GM21515 (cell line): ENCODE results near the gene UBASH3A.
A peak's percentile ranks its signal among the peaks of the same experiment; 100 is the strongest.
"Not testable (repeated sequence)": the region's sequence is repeated elsewhere in the genome, so short reads cannot be mapped to it uniquely, and the experiment has no call there.

Source experiments
- ATAC-seq: cut with Tn5 transposase; IDR thresholded peaks from one replicate; pipeline ENCODE4 v1.9.1; 2021; ENCODE audit not compliant: unreplicated experiment

UBASH3A gene

GRCh38 chr21:42463861-42464515 is 60.3 kb downstream of the UBASH3A start:
- no peak for ATAC-seq

GRCh38 chr21:42465008-42465802 is 61.5 kb downstream of the UBASH3A start:
- no peak for ATAC-seq

DNA sequence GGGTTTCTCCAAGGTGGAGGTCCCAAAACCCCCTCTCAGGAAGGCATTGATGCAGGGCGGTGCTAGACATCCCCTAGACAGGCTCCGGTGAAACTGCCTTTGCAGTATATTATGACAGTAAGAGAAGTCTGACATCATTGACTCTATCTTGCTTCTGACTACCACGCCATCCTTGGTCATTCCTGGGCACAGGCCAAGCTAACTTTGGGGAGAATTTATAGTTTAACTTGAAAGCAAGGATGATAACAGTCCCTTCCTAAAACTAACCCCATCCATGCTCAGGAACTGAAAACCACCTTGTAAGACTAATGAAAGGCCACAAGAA is 62.1 kb downstream of the UBASH3A start:
- ATAC-seq: no peak

DNA sequence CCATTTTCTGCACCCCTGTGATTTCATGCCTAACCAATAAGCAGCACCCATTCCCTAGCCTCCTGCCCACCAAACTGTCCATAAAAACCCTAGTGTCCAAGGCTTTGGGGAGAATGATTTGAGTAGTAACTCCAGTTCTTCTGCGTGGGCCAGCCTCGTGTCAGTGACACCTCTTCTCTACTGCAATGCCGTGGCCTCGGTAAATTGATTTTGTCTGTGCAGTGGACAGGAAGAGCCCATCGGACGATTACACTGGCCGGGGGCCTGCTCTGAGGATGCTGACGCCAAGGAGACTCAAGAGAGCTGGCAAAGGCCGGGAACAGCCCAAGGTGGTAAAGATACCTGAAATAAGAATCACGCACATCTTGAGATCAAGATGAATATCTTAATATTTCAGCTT is 63.0 kb downstream of the UBASH3A start:
- no peak for ATAC-seq

DNA sequence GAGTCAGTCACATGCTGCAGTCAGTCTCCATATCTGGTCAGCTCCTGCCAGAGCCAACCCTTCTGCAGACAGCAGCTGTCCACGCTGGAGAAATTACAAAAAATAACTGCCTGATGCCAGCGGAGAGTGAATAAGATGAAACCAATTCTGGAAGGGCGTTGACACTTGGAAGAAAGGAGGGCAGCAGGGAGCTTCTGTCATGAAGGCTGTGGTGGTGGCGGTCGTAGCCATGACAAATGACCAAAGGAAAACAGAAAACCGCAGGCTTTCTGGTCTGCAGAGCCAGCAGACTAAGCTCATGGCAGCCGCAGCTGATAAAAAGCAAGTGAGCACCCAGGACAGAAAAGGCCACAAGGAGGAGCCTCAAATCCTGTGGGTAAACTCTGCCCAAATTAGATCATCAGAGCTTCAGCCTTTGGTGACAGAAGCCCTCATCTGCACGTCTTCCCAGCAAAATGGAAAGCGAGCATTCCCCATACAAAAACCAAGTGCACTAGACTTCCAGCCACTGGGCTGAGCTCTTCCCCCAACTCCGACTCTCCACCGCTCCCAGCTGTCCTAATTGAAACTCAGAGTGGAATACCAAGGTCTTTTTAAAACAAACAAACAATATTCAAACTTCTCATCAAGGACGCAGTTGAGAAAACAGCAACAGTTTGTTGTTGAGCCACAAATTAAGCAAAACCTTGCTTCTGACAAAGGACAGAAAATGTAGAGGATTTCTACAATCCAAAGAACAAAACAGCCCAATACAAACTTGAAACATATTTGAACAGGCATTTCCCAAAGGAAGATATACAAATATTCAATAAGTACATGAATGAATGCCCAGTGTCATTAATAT is 63.7 kb downstream of the UBASH3A start:
- ATAC-seq: no peak

GRCh38 chr21:42468491-42469131 is 64.9 kb downstream of the UBASH3A start:
- ATAC-seq: no peak

DNA sequence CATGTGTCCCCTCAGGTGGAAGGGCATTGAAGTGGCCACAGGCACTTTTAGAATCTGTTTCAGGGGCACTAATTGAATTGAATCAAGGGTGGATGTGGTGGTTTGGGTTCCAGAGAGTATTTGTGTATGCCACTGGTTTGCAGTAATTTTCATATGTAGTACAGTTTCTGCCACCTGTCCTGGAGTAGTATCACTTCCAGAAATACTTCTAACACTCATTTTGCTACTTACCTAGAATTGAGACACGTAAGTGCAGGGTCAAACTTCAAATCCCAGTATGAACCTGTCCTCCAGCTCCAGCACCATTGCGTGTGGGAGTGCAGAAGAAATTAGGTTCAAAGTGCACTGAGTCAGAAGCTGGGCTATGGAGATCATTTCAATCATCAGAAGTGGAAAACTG is 65.6 kb downstream of the UBASH3A start:
- no peak for ATAC-seq

GRCh38 chr21:42469726-42470125 is 66.0 kb downstream of the UBASH3A start:
- ATAC-seq: not testable (repeated sequence)

- no peak for ATAC-seq
Measured at GRCh38 chr21:42471206-42471605, 67.5 kb downstream of the UBASH3A start.

DNA sequence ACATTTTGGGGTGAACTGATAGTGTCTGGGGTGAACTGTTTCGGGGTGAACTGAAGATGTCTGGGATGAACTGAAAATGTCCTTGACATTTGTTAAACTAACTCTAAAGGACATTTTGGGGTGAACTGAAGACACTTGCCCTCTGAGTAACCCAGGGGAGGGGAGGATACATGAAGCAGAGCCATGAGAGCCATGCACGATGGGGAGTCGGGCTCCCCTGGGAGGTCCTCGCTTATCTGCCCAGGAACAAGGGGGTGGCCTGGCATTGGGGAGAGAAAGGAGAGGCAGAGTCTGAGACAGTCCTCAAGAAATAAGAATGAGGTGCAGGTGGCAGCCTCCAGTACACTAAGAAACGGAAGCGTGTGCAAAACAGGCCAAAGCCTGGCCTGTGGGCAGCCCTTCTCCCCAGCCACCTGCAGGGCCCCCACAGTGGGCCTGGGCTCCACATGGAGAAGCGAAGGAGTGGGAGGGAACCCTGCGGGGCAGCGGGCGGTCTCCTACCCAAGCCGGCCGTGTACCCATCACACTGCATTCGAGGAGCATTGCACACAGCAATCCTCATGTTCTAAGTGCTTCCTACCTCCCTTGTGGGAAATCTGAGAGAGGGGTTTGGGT is 68.1 kb downstream of the UBASH3A start:
- ATAC-seq: no peak

DNA sequence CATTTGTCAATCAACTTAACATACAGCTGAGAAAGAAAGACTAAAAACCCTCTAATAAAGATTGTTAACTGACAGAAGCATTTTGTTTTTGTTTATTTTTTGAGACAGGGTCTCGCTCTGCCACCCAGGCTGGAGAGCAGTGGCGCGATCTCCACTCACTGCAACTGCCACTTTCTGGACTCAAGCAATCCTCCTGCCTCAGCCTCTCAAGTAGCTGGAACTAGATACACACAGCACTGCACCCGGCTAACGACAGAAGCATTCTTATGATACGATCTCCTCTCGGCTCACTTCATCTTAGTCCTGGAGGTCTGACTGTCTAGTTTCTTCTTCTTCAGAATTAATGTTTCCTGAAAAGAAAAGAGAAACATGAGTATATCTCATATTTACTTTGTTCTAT is 68.8 kb downstream of the UBASH3A start:
- no peak for ATAC-seq

- ATAC-seq: no peak
Measured at GRCh38 chr21:42473498-42474042, 69.9 kb downstream of the UBASH3A start.

DNA sequence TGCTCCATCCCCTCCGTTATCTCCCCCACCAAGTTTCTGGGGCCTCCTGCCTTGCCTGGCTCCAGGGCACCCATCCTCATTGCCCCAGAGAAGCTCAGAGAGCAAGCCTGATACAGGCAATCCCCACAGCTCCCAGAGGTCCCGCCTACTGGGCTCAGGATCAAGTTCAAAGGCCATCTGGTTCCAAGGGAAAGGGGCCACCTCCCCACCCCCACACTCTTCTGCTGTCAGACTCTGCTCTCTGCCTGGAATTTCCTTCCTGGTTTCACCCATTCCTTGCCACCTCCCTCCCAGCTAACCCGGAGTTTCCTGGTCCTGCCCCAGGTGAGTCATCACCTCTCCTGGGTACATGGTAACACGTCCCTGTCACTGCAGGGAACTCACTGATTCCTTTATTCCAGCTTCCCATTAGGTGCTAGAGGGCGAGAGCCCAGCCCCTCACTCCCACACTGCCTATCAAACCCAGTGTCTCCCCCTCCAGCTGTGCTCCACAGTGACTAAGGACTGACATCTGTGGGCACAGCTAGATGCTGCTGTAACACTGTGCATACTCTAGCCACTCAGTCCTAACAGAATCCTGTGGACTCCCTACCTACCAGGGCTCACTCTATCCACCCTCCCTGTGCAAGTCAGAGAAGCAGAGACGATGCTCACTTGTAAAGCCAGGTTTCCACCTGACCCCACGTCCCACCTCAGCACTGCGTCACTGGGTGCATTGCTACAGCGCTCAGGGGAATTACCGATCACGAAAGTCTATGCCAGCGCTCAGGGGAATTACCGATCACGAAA is 70.5 kb downstream of the UBASH3A start:
- ATAC-seq: peak; percentile 53

DNA sequence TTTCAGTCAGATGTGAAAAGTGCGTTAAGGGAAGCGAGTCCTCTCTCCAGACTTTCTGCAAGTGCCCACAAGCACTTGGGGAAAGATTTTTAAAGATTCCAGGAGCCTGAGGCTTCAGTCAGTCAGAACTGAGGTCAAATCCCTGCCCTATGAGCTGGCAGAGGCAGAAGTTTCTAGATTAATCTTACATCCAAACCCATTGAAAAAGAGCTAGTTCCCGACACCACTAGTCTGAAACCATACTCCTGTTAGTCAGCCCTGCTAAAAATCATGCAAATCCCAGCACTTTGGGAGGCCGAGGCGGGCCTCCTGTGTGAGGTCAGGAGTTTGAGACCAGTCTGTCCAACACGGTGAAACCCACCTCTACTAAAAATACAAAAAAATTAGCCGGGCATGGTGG is 71.3 kb downstream of the UBASH3A start:
- ATAC-seq: no peak

GRCh38 chr21:42475526-42476387 is 72.1 kb downstream of the UBASH3A start:
- ATAC-seq: no peak

GRCh38 chr21:42476388-42477331 is 73.0 kb downstream of the UBASH3A start:
- ATAC-seq: no peak

DNA sequence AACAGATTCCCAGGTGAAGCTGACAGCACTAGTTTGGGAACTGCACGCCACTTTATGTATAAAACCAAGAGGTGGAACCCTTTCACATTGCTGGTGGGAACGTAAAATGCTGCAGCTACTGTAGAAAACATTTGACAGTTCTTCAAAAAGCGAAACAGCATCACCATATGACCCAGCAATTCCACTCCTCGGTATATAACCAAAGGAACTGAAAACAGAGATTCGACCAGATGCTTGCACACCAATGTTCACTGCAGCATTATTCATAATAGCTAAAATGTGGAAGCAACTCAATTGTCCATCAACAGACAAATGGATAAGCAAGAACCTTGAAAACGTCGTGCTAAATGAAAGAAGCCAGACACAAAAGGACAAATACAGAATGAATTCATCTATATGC is 74.8 kb downstream of the UBASH3A start:
- ATAC-seq: peak; percentile 46

DNA sequence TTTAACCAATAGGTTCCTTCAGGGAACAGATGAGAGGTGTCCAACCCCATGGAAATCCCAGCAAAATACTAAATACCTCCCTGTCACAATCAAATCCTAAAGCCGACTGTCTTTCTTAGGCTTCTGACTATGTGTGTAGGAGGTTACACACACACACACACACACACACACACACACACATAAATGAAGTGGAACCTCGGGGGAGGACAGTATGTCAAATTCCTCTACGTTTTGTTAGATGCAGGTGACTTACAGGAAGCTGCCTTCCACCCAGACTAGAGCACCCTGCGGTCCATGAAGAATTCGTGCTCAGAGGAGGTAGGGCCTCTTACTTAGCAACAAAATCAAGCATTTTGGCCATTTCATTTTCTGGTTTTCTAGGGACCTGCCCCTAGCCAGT is 75.9 kb downstream of the UBASH3A start:
- ATAC-seq: no peak
